WTC11 (cell line): Measurements from ENCODE around the gene STX4.

Source experiments
- CBFB ChIP-seq: sonication (generic); formaldehyde crosslinking; IDR thresholded peaks from 2 replicates; pipeline ENCODE4 v1.8.1; 2022; ENCODE audit warnings: mild to moderate bottlenecking, low read depth, missing genetic modification reagents
- CREM ChIP-seq: sonication (generic); formaldehyde crosslinking; IDR thresholded peaks from 2 replicates; pipeline ENCODE4 v1.8.1; 2022; ENCODE audit warnings: mild to moderate bottlenecking, missing genetic modification reagents, moderate library complexity
- ESRRA ChIP-seq: sonication (generic); formaldehyde crosslinking; IDR thresholded peaks from 2 replicates; pipeline ENCODE4 v1.8.1; 2022; ENCODE audit warnings: mild to moderate bottlenecking, missing genetic modification reagents, borderline replicate concordance
- FOXP1 ChIP-seq: sonication (generic); formaldehyde crosslinking; IDR thresholded peaks from 2 replicates; pipeline ENCODE4 v1.8.0; 2022; ENCODE audit warnings: missing genetic modification reagents, mild to moderate bottlenecking, moderate library complexity, borderline replicate concordance
- MYBL2 ChIP-seq: sonication (generic); formaldehyde crosslinking; IDR thresholded peaks from 2 replicates; pipeline ENCODE4 v1.8.1; 2023; ENCODE audit warnings: mild to moderate bottlenecking, moderate library complexity, missing genetic modification reagents
- NFE2L1 ChIP-seq: sonication (generic); formaldehyde crosslinking; IDR thresholded peaks from 2 replicates; pipeline ENCODE4 v1.8.1; 2023; ENCODE audit warnings: missing genetic modification reagents
- NR2C2 ChIP-seq: sonication (generic); formaldehyde crosslinking; IDR thresholded peaks from 2 replicates; pipeline ENCODE4 v1.8.0; 2022; ENCODE audit warnings: mild to moderate bottlenecking, missing genetic modification reagents
- SMAD3 ChIP-seq: sonication (generic); formaldehyde crosslinking; IDR thresholded peaks from 2 replicates; pipeline ENCODE4 v1.8.0; 2022; ENCODE audit warnings: missing genetic modification reagents, mild to moderate bottlenecking, borderline replicate concordance
- TCF7 ChIP-seq: sonication (generic); formaldehyde crosslinking; IDR thresholded peaks from 2 replicates; pipeline ENCODE4 v1.8.0; 2022; ENCODE audit warnings: mild to moderate bottlenecking, low read depth, missing genetic modification reagents, moderate library complexity
- TEAD4 ChIP-seq: sonication (generic); formaldehyde crosslinking; IDR thresholded peaks from 2 replicates; pipeline ENCODE4 v1.8.0; 2022; ENCODE audit warnings: mild to moderate bottlenecking, missing genetic modification reagents
- TF ChIP-seq, protein P1 (sequence below): fragments of 200-600 bp; IDR thresholded peaks from 2 replicates; pipeline ENCODE4 v1.8.0; 2022; ENCODE audit warnings: antibody characterized with exemption

DNA sequence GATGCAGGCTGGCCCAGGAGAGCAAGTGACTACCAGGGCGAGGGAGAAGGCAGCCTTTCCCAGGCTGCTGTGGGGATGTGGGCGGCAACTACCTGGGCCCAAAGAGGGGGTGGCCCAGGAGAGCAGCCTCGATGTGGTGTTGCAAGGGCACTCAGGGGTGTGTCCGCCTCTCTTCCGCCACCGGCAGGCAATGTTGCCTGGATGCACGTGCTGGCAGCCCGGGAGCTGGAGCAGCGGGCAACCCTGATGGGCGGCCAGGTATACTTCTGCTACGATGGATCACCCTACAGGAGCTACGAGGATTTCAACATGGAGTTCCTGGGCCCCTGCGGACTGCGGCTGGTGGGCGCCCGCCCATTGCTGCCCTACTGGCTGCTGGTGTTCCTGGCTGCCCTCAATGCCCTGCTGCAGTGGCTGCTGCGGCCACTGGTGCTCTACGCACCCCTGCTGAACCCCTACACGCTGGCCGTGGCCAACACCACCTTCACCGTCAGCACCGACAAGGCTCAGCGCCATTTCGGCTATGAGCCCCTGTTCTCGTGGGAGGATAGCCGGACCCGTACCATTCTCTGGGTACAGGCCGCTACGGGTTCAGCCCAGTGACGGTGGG lies 45.7 kb upstream of the STX4 start:
- TF ChIP-seq NFE2L1 (CRISPR knock-in tag): no peak
- TF ChIP-seq, protein P1, sequence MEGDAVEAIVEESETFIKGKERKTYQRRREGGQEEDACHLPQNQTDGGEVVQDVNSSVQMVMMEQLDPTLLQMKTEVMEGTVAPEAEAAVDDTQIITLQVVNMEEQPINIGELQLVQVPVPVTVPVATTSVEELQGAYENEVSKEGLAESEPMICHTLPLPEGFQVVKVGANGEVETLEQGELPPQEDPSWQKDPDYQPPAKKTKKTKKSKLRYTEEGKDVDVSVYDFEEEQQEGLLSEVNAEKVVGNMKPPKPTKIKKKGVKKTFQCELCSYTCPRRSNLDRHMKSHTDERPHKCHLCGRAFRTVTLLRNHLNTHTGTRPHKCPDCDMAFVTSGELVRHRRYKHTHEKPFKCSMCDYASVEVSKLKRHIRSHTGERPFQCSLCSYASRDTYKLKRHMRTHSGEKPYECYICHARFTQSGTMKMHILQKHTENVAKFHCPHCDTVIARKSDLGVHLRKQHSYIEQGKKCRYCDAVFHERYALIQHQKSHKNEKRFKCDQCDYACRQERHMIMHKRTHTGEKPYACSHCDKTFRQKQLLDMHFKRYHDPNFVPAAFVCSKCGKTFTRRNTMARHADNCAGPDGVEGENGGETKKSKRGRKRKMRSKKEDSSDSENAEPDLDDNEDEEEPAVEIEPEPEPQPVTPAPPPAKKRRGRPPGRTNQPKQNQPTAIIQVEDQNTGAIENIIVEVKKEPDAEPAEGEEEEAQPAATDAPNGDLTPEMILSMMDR: no peak
- TF ChIP-seq MYBL2: no peak
- TF ChIP-seq CBFB (CRISPR knock-in tag): no peak
- peak; percentile 43; the same call in 1 of the 2 replicates for TF ChIP-seq FOXP1 (CRISPR knock-in tag)
- TF ChIP-seq CREM (CRISPR knock-in tag): no peak
- TF ChIP-seq NR2C2 (CRISPR knock-in tag): no peak
- TF ChIP-seq ESRRA (CRISPR knock-in tag): no peak
- no peak for TF ChIP-seq TCF7 (CRISPR knock-in tag)
- TF ChIP-seq SMAD3 (CRISPR knock-in tag): no peak
- no peak for TF ChIP-seq TEAD4 (CRISPR knock-in tag)
